SW480 (cell line): ENCODE data around the gene PDE4C.

Experiments used
- DNase-seq: peaks from one replicate; pipeline ENCODE4 v3.0.0-alpha.2; 2016; ENCODE audit warnings: low spot score

Gene PDE4C

DNA sequence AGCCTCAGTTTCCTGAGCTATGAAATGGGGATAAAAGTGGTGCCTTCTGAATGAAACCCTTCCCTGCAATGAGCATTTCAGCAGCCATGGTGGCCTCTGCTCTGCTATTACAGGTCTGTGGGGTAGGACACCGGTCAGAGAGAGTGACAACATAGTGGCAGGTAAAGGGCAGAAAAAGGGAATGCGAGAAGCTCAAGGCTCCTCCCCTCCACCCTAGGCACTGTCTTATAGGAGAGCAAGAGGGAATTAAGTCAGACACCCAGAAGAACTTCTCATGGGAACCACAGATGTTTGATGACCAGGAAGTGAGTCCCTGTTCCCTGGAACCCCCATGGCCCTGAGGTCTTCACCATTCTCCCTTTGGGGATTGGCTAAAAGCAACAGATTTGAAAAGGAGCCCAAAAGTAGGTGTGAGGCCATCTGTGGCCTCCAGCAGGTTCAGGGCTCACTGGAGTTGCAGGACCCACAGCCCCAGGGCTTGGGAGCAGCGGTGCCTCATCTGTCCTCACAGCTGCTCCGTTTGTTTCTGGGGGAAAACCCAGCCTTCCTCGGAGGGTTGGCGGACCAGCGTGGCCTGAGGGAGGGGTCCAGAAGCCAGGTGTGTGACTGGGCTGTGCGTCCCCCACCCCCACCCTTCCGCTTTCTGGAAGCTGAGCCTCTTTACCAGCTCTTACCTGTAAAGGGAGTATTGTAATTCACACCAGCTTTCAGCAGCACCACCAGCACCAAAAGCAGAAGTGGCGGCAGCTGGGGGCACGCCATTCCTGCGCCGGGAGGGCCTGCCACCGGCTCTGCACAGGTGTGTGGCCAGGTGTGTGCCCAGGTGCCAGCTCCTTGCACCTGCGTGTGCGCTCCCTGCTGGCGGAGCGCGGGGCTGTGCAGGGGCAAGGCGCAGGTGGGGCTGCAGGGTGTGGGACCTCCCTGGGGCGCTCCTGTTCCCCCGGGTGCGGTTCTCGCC lies 28.6 kb upstream of the PDE4C start:
- peak; percentile 39 for DNase-seq

DNA sequence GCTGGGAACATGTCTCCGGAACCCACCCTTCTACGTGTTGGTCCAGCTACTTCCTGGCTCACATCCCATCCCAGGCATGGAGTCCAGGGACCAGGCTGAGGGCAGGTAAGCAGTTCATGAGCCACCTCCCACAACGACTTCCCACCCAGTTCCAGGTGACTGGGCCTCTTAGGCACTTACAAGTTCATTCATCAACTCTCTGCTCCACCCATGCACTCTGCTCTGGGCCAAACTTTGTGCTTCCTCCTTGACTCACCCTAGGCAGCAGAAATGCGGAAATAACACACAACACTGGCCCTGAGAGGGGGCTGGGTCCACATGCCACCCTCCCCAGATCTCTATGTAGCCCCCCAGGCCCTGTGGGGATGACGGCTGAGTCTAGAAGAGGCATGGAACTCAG lies 27.5 kb upstream of the PDE4C start:
- DNase-seq: no peak

DNA sequence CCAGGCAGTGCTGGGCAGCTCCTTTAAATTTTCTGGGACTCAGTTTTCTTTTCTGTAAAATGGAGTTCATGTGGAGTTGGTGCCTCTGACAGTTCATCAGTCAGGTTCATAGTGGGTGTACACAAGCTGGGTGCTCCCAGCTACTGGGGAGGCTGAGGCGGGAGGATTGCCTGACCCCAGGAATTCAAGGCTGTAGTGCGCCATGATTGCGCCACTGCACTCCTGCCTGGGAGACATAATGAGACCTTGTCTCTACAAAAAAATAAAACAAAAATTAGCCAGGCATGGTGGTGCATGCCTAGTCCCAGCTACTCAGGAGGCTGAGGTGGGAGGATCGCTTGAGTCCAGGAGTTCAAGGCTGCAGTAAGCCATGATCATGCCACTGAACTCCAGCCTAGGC lies 26.9 kb upstream of the PDE4C start:
- DNase-seq: no peak

DNA sequence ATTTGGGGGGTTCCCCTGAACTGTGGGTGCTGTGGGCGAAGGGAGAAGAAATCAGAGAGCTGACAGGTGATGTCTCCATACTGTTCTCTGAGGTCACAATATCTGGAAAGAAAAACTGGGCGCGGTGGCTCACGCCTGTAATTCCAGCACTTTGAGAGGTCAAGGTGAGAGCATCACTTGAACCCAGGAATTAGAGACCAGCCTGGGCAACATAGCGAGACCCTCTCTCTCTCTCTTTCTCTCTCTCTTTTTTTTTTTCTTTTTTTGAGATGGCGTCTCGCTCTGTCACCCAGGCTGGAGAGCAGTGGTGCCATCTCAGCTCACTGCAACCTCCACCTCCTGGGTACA lies 26.1 kb upstream of the PDE4C start:
- DNase-seq: no peak

DNA sequence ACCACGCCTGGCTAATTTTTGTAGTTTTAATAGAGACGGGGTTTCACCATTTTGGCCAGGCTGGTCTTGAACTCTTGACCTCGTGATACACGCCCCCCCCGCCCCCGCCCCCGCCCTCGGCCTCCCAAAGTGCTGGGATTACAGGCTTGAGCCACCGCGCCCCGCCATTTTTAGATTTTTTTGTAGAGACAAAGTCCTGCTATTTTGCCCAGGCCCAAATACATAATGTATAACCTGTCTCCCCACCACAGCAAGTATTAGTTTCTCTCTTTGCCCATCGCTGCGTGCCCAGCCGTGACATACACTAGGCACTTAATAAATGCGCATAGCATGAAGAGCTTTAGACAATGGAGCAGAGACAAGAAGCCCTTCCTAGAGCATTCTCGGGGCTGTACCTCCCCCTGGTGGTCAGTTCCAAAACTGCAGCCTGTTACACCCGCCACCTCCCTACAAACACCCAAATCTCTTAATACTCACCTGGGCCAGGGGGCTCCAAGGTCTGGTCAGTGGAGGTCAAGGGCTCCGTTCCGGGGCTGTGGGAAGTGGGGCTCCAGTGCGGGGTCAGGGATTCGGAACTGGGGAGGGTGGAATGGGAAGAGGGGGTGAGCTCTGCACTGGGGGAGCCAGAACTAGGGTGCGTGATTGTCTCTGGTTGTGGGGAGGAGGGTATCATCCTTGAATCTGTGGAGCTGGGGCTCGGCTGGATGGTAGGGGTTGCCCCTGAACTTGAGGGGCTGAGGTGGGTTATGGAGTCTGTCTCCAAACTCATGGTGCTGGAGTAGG lies 25.5 kb upstream of the PDE4C start:
- peak; percentile 75 for DNase-seq

DNA sequence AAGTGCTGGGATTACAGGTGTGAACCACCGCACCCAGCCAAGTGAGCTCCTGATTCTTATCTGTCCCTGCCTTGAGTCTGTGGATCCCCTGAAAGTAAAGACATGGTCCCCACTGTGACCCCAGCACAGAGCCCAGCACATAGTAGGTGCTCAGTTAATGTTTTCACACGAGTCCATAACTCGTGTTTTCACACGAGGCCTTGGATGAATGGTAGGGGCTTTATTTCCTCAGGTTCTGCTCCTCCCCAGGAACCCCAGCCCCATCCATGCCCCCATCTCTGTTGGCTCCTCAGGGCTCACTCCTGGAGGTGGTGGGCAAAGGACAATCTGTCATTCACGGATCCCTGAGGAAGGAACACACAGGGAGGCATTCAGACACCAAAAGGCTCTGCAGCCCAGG lies 23.6 kb upstream of the PDE4C start:
- no peak for DNase-seq

DNA sequence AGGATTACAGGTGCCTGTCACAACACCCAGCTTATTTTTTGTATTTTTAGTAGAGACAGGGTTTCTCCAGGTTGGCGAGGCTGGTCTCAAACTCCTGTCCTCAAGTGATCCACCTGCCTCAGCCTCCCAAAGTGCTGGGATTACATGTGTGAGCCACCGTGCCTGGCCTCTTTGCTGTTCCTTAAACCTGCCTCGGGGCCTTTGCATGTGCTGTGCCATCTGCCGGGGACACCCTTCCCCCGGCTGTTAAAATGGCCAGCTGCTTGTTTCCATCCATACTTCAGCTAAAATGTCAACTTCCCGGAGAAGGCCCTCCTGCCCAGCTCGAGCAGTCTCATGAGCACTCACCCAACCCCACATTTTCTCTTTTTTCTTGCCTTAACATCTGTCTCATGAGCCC lies 19.1 kb upstream of the PDE4C start:
- no peak for DNase-seq

DNA sequence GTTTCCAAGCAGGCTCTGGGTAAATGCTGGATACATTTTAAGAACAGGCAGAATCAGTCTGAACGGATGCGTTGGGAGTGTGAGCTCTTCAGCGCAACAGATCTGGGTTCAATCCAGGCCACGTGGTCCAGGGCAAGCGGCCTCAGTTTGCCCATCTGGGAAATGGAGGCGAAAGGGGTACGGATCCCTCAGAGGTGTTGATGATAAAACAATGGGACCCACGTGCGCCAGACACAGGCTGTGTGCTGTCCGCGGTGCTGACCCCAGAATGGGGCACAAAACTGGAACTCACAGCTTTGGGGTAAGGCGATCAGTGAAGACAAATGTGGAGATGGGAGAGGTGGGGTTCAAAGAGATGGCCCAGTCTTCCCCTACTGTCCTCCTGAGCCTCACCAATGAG lies 13.1 kb upstream of the PDE4C start:
- DNase-seq: no peak

DNA sequence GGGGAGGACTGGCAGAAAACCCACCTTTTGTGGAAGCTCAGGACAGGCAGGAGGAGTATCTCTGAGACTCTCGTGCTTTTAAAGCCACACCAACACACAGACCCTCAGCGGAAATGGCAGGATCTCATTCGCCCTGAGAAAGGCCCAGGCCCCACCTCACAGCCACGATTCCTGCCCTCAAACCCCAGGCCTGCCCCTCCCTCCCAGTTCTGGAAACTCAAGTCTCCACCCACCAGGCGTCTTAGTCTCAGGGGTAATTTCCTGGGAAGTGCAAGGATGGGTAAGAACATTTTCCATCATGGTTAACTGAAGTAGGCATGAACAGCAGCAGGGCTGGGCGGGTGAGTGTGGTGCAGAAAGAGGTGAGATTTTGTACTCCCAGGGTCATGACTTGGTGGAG lies 8.0 kb upstream of the PDE4C start:
- no peak for DNase-seq

DNA sequence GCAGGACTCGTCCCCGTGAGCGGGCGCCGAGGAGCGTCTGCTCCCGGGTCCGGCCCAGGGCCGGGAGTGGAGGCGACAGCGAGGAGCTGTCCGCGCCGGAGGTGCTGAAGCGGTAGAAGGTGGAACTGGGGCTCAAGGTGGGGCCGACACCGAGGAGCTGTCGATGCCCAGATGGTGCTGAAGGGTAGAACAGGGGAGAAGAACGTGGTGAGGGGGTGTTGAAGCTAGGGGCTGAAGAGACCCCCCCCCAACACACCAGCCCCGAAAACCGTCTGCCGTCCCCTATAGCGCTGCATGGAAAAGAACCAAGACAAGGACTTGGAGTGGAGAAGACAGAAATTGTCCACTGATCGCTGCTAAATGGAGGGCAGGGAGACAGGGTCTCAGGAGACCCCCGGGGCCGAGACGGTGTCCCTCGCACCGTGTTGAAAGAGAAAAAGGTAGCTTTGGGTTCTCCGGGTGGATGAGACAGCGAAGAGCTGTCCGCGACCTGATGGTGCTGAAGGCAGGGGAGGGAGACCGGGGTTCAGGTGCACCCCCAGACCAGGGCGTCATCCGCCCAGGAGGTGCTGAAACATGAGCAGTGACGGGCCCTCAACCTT lies 7.1 kb upstream of the PDE4C start:
- no peak for DNase-seq

DNA sequence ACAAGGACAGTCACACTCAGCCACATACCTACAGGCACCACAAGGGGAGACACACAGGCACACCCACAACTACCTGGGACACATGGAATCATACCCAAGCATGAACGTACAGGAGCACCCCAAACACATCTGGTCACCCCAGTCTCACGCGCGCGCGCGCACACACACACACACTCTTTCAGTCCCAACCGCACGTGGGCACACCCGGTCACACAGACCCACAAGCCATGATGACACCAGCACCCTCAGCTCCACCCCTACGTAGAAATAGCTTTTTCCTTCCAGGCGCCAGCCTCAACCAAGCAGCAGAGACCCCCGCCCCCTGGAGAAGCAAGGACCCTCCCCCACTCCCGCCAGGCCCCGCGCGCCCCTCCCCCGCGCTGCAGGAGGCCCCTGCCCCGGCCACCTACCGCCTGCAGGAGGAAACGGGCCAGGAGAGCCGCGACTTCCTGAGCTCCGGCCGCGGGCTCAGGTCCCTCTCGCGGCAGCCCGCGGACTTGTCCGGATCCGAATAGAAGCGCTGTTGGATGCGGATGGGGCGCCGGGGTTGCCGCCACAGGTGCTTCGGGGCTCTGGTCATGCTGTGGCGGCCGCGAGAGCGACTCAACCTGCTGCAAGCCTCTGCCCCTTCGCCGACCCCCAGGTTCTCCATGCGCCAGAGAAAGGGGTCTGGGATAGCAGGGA lies 6.4 kb upstream of the PDE4C start:
- no peak for DNase-seq

DNA sequence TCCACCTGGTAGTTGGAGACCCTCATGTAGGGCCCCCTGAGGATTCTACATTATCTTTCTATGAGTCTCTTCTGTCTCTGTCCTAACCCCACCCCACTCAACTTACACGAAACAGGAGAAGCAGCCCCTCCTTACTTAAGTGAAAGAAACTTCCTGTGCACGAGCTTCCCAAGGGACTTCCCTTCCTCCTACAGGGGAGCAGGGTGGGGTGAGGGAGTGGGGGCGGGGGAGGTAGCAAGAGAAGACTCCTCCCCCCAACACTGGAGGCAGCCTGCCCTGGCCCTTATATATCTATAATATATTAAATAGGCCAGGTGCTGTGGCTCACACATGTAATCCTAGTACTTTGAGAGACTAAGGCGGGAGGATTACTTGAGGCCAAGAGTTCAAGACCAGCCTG lies 5.5 kb upstream of the PDE4C start:
- DNase-seq: no peak

DNA sequence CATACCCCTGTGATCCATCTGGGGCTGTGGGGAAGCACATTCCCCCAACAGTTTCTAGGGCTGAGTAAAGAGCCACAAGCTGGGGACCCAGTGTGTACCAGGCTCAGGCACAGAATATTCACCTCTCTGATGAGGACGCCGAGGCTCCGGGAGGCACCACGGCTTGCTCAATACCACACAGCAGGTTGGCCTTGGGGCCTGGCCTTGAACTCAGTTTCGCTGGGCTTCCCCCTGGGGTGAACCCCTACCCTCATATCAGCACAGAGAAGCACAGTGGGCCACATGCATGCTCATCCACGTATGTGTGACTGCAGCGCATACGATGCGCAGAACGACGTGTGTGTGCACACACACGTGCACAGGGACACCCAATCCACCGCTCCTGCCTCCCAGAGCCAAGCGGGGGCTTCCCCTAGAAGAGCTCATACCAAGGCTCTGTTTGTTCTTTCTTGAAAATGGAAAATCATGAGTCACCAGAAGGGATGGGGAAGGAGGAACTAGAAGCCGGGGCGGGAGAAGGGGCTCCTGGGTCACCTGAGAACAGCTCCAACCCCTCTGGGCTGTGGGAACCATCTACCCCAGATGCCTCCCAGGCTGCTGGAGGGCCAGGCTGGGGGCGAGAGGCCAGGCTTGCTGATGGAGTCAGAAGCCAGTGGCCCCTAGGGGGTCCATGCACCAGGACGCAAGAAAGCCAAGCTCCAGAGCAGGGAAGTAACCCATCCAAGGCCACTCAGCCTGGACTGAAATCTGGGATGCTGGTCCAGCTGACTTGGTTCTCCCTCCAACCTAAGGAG lies 4.9 kb upstream of the PDE4C start:
- DNase-seq: no peak

DNA sequence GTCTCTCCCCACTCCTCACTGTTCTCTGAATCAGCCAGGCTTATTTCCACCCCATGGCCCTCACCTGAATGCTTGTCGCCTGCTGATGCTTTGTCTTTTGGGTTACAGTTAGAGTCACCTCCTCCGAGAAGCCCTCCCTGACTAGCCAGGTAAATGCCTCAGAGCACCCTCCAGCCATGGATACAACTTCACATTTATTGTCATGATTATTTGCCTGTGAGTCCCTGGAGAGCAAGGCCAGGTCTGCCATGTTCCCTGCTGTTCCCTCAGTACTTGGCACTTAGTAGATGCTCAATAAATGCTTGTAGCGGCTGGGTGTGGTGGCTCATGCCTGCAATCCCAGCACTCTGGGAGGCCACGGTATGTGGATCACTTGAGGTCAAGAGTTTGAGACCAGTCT lies 3.7 kb upstream of the PDE4C start:
- DNase-seq: no peak

DNA sequence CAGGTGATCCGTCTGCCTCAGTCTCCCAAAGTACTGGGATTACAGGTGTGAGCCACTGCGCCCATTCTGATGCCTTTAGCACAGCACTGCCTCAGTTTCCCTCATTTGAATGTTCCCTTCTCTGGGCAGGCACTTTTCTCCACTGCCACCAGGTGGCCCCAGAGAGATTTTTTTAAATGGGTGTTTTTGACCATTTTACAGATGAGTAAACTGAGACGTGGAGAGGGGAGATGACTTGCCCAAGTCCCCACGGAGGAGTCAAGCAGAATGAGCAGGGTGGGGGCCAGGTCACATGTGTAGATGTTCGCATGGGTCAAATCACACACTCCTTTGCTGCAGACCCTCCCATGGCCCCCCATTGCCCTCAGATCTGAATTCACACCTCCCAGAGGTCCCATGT lies 3.2 kb upstream of the PDE4C start:
- no peak for DNase-seq

DNA sequence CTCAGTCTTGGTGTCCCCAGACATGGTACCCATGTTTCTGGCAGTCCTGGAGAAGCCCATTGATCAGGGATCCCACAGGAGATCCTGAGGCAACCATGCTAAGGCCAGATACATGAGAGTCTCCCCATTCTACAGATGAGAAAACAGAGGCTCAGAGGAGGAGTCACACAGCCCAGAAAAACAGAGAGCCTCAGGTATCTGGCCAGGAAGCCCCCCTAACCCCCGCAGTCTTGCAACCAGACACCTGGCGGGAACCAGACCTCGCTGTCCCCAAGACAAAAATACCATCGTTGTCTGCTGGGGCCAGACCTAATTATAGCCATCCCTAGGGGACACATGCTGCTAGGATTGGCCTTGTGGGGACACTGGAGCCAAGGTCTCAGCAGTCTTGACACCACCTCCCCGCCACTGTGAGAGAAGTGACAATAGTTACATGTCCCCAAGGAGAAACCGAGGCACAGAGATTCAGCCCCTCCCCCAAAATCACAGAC lies 1.6 kb upstream of the PDE4C start:
- no peak for DNase-seq

DNA sequence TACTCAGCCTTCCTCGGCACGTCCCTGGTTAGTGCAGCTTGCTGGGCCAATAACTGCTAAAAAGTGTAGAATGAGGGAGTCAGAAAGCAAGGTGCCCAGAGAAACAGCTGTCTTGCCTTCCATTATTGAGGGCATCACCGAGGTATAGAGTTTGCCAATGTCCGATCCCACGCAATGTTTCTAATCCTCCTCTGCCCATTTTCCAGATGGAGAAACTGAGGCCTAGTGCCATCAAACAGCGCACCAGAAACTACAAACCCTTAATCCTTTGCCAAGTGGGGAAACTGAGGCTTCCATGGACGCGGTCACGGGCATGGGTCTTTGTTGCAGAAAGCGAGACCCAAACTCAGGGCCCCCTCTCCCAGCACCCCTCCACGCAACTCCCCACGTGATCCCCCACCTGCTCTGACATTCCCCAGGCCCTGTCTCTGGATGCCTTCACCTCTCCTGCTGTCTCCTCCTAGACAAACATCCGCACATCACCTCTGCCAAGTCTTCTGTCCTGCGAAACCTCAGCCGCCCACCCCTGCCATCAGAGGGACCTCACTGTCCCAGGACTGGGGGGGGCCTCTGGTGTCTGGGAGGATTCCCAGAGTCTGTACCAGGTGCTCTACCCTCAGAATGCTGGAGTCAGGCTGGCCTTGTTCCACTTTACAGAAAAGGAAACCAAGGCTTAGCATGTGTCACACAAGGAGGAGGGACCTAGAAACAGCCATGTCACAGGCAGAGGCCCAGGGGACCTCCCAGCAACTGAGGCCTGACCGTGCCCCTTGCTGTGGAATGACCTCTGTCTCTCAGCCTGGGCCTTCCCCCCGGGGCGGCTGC lies 930 bp upstream of the PDE4C start:
- DNase-seq: no peak

DNA sequence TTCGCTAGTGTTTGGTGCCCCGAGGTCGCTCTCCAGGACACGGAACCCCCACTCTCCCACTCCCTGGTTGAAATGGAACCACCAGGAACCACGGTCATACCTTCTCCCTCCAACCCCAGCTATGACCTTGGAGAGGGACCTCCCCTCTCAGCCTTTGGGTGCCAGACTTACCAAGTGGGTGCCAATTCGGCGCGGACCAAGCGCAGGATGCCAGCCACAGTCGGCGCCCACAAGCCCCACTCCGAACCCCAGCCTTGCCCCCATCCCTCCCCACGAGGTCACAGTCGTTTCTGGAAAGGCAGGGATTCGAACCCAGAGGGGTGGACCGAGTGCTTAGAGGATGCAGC lies 910 bp downstream of the PDE4C start:
- no peak for DNase-seq

DNA sequence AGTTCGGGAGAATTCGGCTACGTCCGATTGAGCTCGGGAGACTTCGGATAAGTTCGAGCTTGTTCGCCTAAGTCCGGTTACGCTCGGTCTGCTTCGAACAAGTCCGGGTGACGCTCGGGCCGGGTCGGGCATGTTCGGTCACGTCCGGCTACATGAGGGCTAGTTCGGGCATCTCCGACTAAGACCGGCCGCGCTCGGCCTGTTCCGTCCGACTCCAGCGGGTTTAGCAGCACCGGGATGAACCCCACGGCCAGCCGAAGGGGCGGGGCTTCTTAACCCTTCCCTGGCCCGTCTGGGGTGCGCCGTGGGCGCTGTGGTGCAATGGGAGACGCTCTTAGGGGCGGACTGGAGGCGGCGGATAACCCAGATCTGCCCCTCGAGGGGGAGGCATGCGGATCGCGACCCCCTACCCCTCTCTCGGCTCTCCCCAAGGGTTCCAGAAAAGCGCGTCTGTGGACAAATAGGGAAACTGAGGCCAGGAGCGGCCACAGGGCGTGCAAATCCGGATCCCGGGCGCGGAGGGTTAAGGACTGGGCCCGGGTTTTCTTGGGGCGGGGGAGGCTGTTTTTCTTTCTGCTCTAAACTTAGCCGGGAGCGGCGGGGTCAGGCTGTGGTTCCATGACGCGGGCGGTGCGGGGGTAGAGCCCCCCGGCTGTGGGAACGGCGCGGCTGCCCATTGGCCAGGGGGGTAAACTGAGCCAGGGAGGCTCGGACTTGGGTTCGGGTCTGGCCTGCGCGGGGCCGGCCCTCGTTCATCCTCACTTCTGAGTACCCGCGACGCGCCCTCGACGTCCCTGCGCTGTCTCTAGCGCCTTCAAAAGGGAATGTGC lies 1.5 kb downstream of the PDE4C start:
- DNase-seq: peak; percentile 98
